H9 (cell line): Measurements from ENCODE around the gene ANKS1B. TPM values are rescaled to one million over a fixed set of nuclear protein-coding genes. Genes with fewer than 3 reads are reported as not detected.
A peak's percentile ranks its signal among the peaks of the same experiment; 100 is the strongest.
"Not testable (repeated sequence)": the region's sequence is repeated elsewhere in the genome, so short reads cannot be mapped to it uniquely, and the experiment has no call there.

Source experiments
- DNase-seq: peaks from one replicate; pipeline ENCODE4 v3.0.0-alpha.2; 2017
- H2AFZ ChIP-seq: one replicate; pipeline ENCODE4 v1.6.1; 2013; ENCODE audit warnings: mild to moderate bottlenecking, low read length, control low read depth, moderate library complexity
- H2AK5ac ChIP-seq: 2 replicates; pipeline ENCODE4 v1.6.1; 2013; ENCODE audit warnings: low read length, control low read depth, mixed read lengths; ENCODE audit not compliant: insufficient read length
- H2BK120ac ChIP-seq: one replicate; pipeline ENCODE4 v1.6.1; 2013; ENCODE audit warnings: low read depth, mild to moderate bottlenecking, low read length, control low read depth, inconsistent platforms; ENCODE audit not compliant: poor library complexity, severe bottlenecking
- H2BK12ac ChIP-seq: 2 replicates; pipeline ENCODE4 v1.6.1; 2013; ENCODE audit warnings: low read length, control low read depth, mixed read lengths, low read depth; ENCODE audit not compliant: insufficient read length
- H2BK15ac ChIP-seq: 2 replicates; pipeline ENCODE4 v1.6.1; 2013; ENCODE audit warnings: low read depth, low read length, control low read depth
- H2BK20ac ChIP-seq: one replicate; pipeline ENCODE4 v1.6.1; 2013; ENCODE audit warnings: low read depth, mild to moderate bottlenecking, low read length, control low read depth, inconsistent platforms; ENCODE audit not compliant: poor library complexity, severe bottlenecking
- H2BK5ac ChIP-seq: 2 replicates; pipeline ENCODE4 v1.6.1; 2013; ENCODE audit warnings: low read length, control low read depth, mixed read lengths; ENCODE audit not compliant: insufficient read length
- H3K14ac ChIP-seq: 2 replicates; pipeline ENCODE4 v1.6.1; 2013; ENCODE audit warnings: low read length, control low read depth; ENCODE audit not compliant: insufficient read depth
- H3K18ac ChIP-seq: 2 replicates; pipeline ENCODE4 v1.6.1; 2013; ENCODE audit warnings: low read depth, mild to moderate bottlenecking, mixed read lengths, low read length, control low read depth; ENCODE audit not compliant: insufficient read length
- H3K23ac ChIP-seq: 2 replicates; pipeline ENCODE4 v1.6.1; 2013; ENCODE audit warnings: low read length, control low read depth, mixed read lengths, low read depth; ENCODE audit not compliant: insufficient read length
- H3K23me2 ChIP-seq: 2 replicates; pipeline ENCODE4 v1.6.1; 2013; ENCODE audit warnings: low read depth, mild to moderate bottlenecking, mixed read lengths, low read length, control low read depth; ENCODE audit not compliant: insufficient read length, poor library complexity, severe bottlenecking
- H3K27ac ChIP-seq: 2 replicates; pipeline ENCODE4 v1.5.1; 2013; ENCODE audit warnings: low read length, control low read depth, mixed read lengths, low read depth; ENCODE audit not compliant: insufficient read length
- H3K27me3 ChIP-seq: 2 replicates; pipeline ENCODE4 v1.6.1; 2013; ENCODE audit warnings: low read length, control low read depth, inconsistent platforms; ENCODE audit not compliant: insufficient read depth
- H3K4ac ChIP-seq: 2 replicates; pipeline ENCODE4 v1.6.1; 2013; ENCODE audit warnings: low read depth, mild to moderate bottlenecking, control low read depth, inconsistent platforms, low read length, moderate library complexity
- H3K4me1 ChIP-seq: 2 replicates; pipeline ENCODE4 v1.6.1; 2013; ENCODE audit warnings: low read length, control low read depth, inconsistent platforms; ENCODE audit not compliant: insufficient read depth
- H3K4me2 ChIP-seq: 2 replicates; pipeline ENCODE4 v1.6.1; 2013; ENCODE audit warnings: low read length, control low read depth, mixed read lengths; ENCODE audit not compliant: insufficient read length, insufficient read depth
- H3K56ac ChIP-seq: 2 replicates; pipeline ENCODE4 v1.6.1; 2013; ENCODE audit warnings: low read depth, mild to moderate bottlenecking, mixed read lengths, low read length, control low read depth; ENCODE audit not compliant: insufficient read length
- H3K79me1 ChIP-seq: 2 replicates; pipeline ENCODE4 v1.6.1; 2013; ENCODE audit warnings: low read depth, mild to moderate bottlenecking, moderate library complexity, low read length, control low read depth, inconsistent platforms; ENCODE audit not compliant: insufficient read depth, poor library complexity, severe bottlenecking
- H3K79me2 ChIP-seq: 2 replicates; pipeline ENCODE4 v1.6.1; 2013; ENCODE audit warnings: low read length, control low read depth, inconsistent platforms; ENCODE audit not compliant: insufficient read depth
- H3K9ac ChIP-seq: 2 replicates; pipeline ENCODE4 v1.6.1; 2013; ENCODE audit warnings: low read length, control low read depth, mixed read lengths; ENCODE audit not compliant: insufficient read length; ENCODE audit errors: extremely low read depth
- H3K9me3 ChIP-seq: one replicate; pipeline ENCODE4 v1.6.1; 2013; ENCODE audit warnings: low read depth, low read length, inconsistent platforms; ENCODE audit not compliant: control insufficient read depth
- H3T11ph ChIP-seq: one replicate; pipeline ENCODE4 v1.6.1; 2013; ENCODE audit warnings: mild to moderate bottlenecking, low read length, control low read depth, inconsistent platforms
- H4K20me1 ChIP-seq: one replicate; pipeline ENCODE4 v1.6.1; 2013; ENCODE audit not compliant: control insufficient read depth, insufficient read length, insufficient read depth
- H4K5ac ChIP-seq: 2 replicates; pipeline ENCODE4 v1.6.1; 2013; ENCODE audit warnings: low read depth, mild to moderate bottlenecking, mixed read lengths, low read length, control low read depth; ENCODE audit not compliant: insufficient read length
- H4K8ac ChIP-seq: replicated peaks from 2 replicates; pipeline ENCODE4 v1.6.1; 2013; ENCODE audit warnings: low read length, control low read depth, mixed read lengths, low read depth; ENCODE audit not compliant: insufficient read length
- H4K91ac ChIP-seq: 2 replicates; pipeline ENCODE4 v1.6.1; 2013; ENCODE audit warnings: low read depth, mild to moderate bottlenecking, moderate library complexity, mixed read lengths, low read length, control low read depth; ENCODE audit not compliant: insufficient read length
- H3K27ac Mint-ChIP-seq, 3 experiments: 2 replicates in 2 of 3; 3 replicates in 1 of 3; pipeline ENCODE4 v1.8.0; 2020 to 2021; ENCODE audit warnings: mixed read lengths in 3 of 3, mild to moderate bottlenecking in 1 of 3, moderate library complexity in 1 of 3
- H3K27me3 Mint-ChIP-seq: 2 replicates; pipeline ENCODE4 v1.8.0; 2021; ENCODE audit warnings: low read depth, mild to moderate bottlenecking, moderate library complexity, mixed read lengths
- H3K36me3 Mint-ChIP-seq, 3 experiments: 2 replicates in 2 of 3; 3 replicates in 1 of 3; pipeline ENCODE4 v1.8.0; 2020 to 2021; ENCODE audit warnings: low read depth in 3 of 3, mixed read lengths in 3 of 3; ENCODE audit not compliant: insufficient read depth in 1 of 3
- H3K4me1 Mint-ChIP-seq, 2 experiments: 2 replicates each; pipeline ENCODE4 v1.8.0; 2020; ENCODE audit warnings: mixed read lengths in 2 of 2
- H3K4me3 Mint-ChIP-seq, 2 experiments: 2 replicates in 1 of 2; 3 replicates in 1 of 2; pipeline ENCODE4 v1.8.0; 2020 to 2021; ENCODE audit warnings: mild to moderate bottlenecking in 2 of 2, mixed read lengths in 2 of 2, moderate library complexity in 1 of 2
- H3K9me3 Mint-ChIP-seq, 2 experiments: 2 replicates in 1 of 2; 3 replicates in 1 of 2; pipeline ENCODE4 v1.8.0; 2020; ENCODE audit warnings: mild to moderate bottlenecking in 2 of 2, mixed read lengths in 2 of 2, moderate library complexity in 1 of 2
- CTCF ChIP-seq: fragments of 200-600 bp; sonication (generic); conservative IDR thresholded peaks from 3 replicates; pipeline ENCODE4 v1.8.0; 2021; ENCODE audit warnings: antibody characterized with exemption, mild to moderate bottlenecking
- WGBS: extraction: QIAGEN DNeasy Blood & Tissue Kit; methylation state at CpG from one replicate; pipeline ENCODE4 v1.1.7; 2013; ENCODE audit warnings: missing lambda C conversion rate, low lambda C conversion rate, mixed read lengths; ENCODE audit not compliant: insufficient read length; ENCODE audit errors: extremely low coverage; 5-methylcytosine and 5-hydroxymethylcytosine counted together
- total RNA-seq: library from RNA; stranded (reverse); gene quantifications from 2 replicates; pipeline ENCODE4 v1.2.1, GENCODE V29; 2021

Gene ANKS1B
- total RNA-seq, 1 experiment from 2014 or later, result 4.1 TPM

GRCh38 chr12:99721715-99722275, 262.9 kb downstream of the ANKS1B start:
- no peak overlapping the region for H3K23ac ChIP-seq
- H3K4me3 Mint-ChIP-seq, result no peak overlapping the region
- no peak overlapping the region for H3K9ac ChIP-seq
- no peak overlapping the region for H2BK12ac ChIP-seq
- no peaks in the 10 kb centered on the region for H3K79me2 ChIP-seq
- no peak overlapping the region for H4K5ac ChIP-seq
- H2BK5ac ChIP-seq, result no peak overlapping the region
- peak overlapping the region in 2 of 3 experiments; percentile 27 to 49; a peak in 3 of 7 replicates for H3K27ac Mint-ChIP-seq
- peaks cover 0 to 9% (median 0%) of the 10 kb centered on the region in 3 experiments; a peak in 3 of 7 replicates for H3K36me3 Mint-ChIP-seq
- H3K18ac ChIP-seq, result no peak overlapping the region
- H3K4me2 ChIP-seq, result no peak overlapping the region
- WGBS, result no CpG with 5 or more reads among the region's 2 CpGs
- H3K9me3 Mint-ChIP-seq, result peaks cover 0 to 7% of the 10 kb centered on the region in 2 experiments; a peak in 4 of 5 replicates
- no peak overlapping the region for H2BK120ac ChIP-seq
- peaks cover 3% of the 10 kb centered on the region; the same call in 1 of the 2 replicates for H3K4me1 ChIP-seq
- no peak overlapping the region for H4K8ac ChIP-seq
- no peaks in the 10 kb centered on the region for H3K79me1 ChIP-seq
- TF ChIP-seq CTCF, result no peak
- H3K14ac ChIP-seq, result no peak overlapping the region
- no peak overlapping the region for H2AFZ ChIP-seq
- no peaks in the 10 kb centered on the region for H4K20me1 ChIP-seq
- H3K56ac ChIP-seq, result no peak overlapping the region
- peaks cover 10 to 14% of the 10 kb centered on the region in 2 experiments for H3K4me1 Mint-ChIP-seq
- no peaks in the 10 kb centered on the region for H3K23me2 ChIP-seq
- H4K91ac ChIP-seq, result no peak overlapping the region
- no peaks in the 10 kb centered on the region for H3K9me3 ChIP-seq
- no peak overlapping the region for H3T11ph ChIP-seq
- H2BK15ac ChIP-seq, result no peak overlapping the region
- H2BK20ac ChIP-seq, result no peak overlapping the region
- H3K27me3 Mint-ChIP-seq, result no peaks in the 10 kb centered on the region
- DNase-seq, result no peak
- no peak overlapping the region for H3K4ac ChIP-seq
- H3K27me3 ChIP-seq, result no peaks in the 10 kb centered on the region
- no peak overlapping the region for H2AK5ac ChIP-seq
- no peak overlapping the region for H3K27ac ChIP-seq

GRCh38 chr12:99720083-99720465, 264.7 kb downstream of the ANKS1B start:
- not testable (repeated sequence) for H3K4me2 ChIP-seq, H4K5ac ChIP-seq, H2BK5ac ChIP-seq, H2BK12ac ChIP-seq, H3K4me1 ChIP-seq, H3K9me3 ChIP-seq, H3K36me3 Mint-ChIP-seq, H3K9me3 Mint-ChIP-seq, H4K20me1 ChIP-seq, DNase-seq, H3K23ac ChIP-seq, H3K9ac ChIP-seq, H3T11ph ChIP-seq, H4K8ac ChIP-seq, H3K23me2 ChIP-seq, H3K14ac ChIP-seq, H2BK120ac ChIP-seq, H3K79me1 ChIP-seq, H2BK15ac ChIP-seq, H3K56ac ChIP-seq, H3K4me3 Mint-ChIP-seq, H2AFZ ChIP-seq, H3K79me2 ChIP-seq, H3K27me3 Mint-ChIP-seq, H4K91ac ChIP-seq, H2BK20ac ChIP-seq, H3K27ac ChIP-seq, H3K27me3 ChIP-seq, H3K4ac ChIP-seq, H3K18ac ChIP-seq, H3K27ac Mint-ChIP-seq, H2AK5ac ChIP-seq
- H3K4me1 Mint-ChIP-seq, result peaks cover 17 to 21% of the 10 kb centered on the region in 2 experiments
- WGBS, result no CpG with 5 or more reads among the region's 4 CpGs
